HEK293 (cell line): ENCODE results near the gene ZNF775.

Source experiments
- CTCF ChIA-PET: fragments of 350-600 bp; formaldehyde crosslinking; extraction: SDS; loops from one replicate; lab custom pipeline; 2021; ENCODE audit warnings: antibody characterized with exemption; lab: Yijun Ruan, JAX
- POLR2A ChIA-PET: fragments of 300-600 bp; formaldehyde crosslinking; extraction: SDS; loops from one replicate; lab custom pipeline; 2020; ENCODE audit warnings: antibody characterized with exemption, inconsistent platforms; lab: Yijun Ruan, JAX
- H3K27ac ChIP-seq: fragments of 200-500 bp; sonication (Bioruptor generic); 2 replicates; pipeline ENCODE4 v1.5.1; 2014; ENCODE audit warnings: low read depth, low read length, control low read depth, inconsistent platforms; ENCODE audit errors: extremely low read depth
- H3K36me3 ChIP-seq, 2 experiments: fragments of 200-500 bp in 1 of 2; sonication (Bioruptor generic) in 1 of 2; 1 replicate in 1 of 2; 2 replicates in 1 of 2; pipeline ENCODE4 v1.5.1; 2014 to 2017; ENCODE audit warnings: inconsistent platforms in 2 of 2, low read length in 2 of 2; ENCODE audit not compliant: control insufficient read depth in 2 of 2, insufficient read depth in 1 of 2
- H3K4me1 ChIP-seq: fragments of 200-500 bp; sonication (Bioruptor generic); 2 replicates; pipeline ENCODE4 v1.5.1; 2014; ENCODE audit warnings: mild to moderate bottlenecking, low read length, inconsistent platforms; ENCODE audit not compliant: control insufficient read depth, insufficient read depth
- H3K4me3 ChIP-seq: 2 replicates; pipeline ENCODE4 v1.5.1; 2011; ENCODE audit warnings: low read depth, mild to moderate bottlenecking, control low read depth, low read length, moderate library complexity
- H3K9me3 ChIP-seq: fragments of 200-500 bp; sonication (Bioruptor generic); 2 replicates; pipeline ENCODE4 v1.5.1; 2014; ENCODE audit warnings: low read depth, low read length, inconsistent platforms; ENCODE audit not compliant: control insufficient read depth, insufficient read depth
- KLF10 ChIP-seq: fragments of 450-650 bp; IDR thresholded peaks from 2 replicates; pipeline ENCODE4 v1.5.1; 2018; ENCODE audit warnings: missing biosample characterization, mild to moderate bottlenecking, missing genetic modification characterization
- RBAK ChIP-seq: fragments of 450-650 bp; formaldehyde crosslinking; IDR thresholded peaks from 2 replicates; pipeline ENCODE4 v1.5.1; 2016; ENCODE audit warnings: missing biosample characterization, missing genetic modification characterization
- SETDB1 ChIP-seq: IDR thresholded peaks from one replicate; pipeline ENCODE4 v1.6.1; 2017; ENCODE audit warnings: mild to moderate bottlenecking, low read length, moderate library complexity, mixed read lengths; ENCODE audit not compliant: insufficient read length
- YY2 ChIP-seq: fragments of 450-650 bp; formaldehyde crosslinking; IDR thresholded peaks from 2 replicates; pipeline ENCODE4 v1.5.1; 2016; ENCODE audit warnings: missing biosample characterization, missing genetic modification characterization
- ZFP69B ChIP-seq: fragments of 450-650 bp; formaldehyde crosslinking; IDR thresholded peaks from 2 replicates; pipeline ENCODE4 v1.5.1; 2016; ENCODE audit warnings: missing biosample characterization, missing genetic modification characterization
- ZNF174 ChIP-seq: fragments of 450-650 bp; formaldehyde crosslinking; IDR thresholded peaks from 2 replicates; pipeline ENCODE4 v1.5.0; 2017; ENCODE audit warnings: missing biosample characterization, mild to moderate bottlenecking, missing genetic modification characterization
- ZNF184 ChIP-seq: fragments of 450-650 bp; IDR thresholded peaks from 2 replicates; pipeline ENCODE4 v1.5.1; 2018; ENCODE audit warnings: missing biosample characterization, mild to moderate bottlenecking, missing genetic modification characterization
- ZNF23 ChIP-seq: fragments of 450-650 bp; formaldehyde crosslinking; IDR thresholded peaks from 2 replicates; pipeline ENCODE4 v1.5.1; 2016; ENCODE audit warnings: missing biosample characterization, missing genetic modification characterization, borderline replicate concordance
- ZNF274 ChIP-seq, 2 experiments: fragments of 200-500 bp in 1 of 2; fragments of 450-650 bp in 1 of 2; sonication (Bioruptor generic) in 1 of 2; formaldehyde crosslinking in 1 of 2; IDR thresholded peaks; 2 replicates each; pipeline versions ENCODE4 v1.5.1 to v1.6.1; 2014 to 2016; ENCODE audit warnings: borderline replicate concordance in 1 of 2, inconsistent platforms in 1 of 2, low read length in 1 of 2, missing biosample characterization in 1 of 2, missing genetic modification characterization in 1 of 2
- ZNF529 ChIP-seq: fragments of 450-650 bp; formaldehyde crosslinking; IDR thresholded peaks from 2 replicates; pipeline ENCODE4 v1.5.1; 2017; ENCODE audit warnings: missing genetic modification characterization, missing biosample characterization; ENCODE audit not compliant: insufficient replicate concordance
- ZNF544 ChIP-seq: fragments of 450-650 bp; formaldehyde crosslinking; IDR thresholded peaks from 2 replicates; pipeline ENCODE4 v1.5.0; 2017; ENCODE audit warnings: missing biosample characterization, missing genetic modification characterization
- ZNF558 ChIP-seq: fragments of 450-650 bp; formaldehyde crosslinking; IDR thresholded peaks from 2 replicates; pipeline ENCODE4 v1.5.1; 2016; ENCODE audit warnings: missing biosample characterization, missing genetic modification characterization
- ZNF768 ChIP-seq: fragments of 450-650 bp; formaldehyde crosslinking; IDR thresholded peaks from 2 replicates; pipeline ENCODE4 v1.5.1; 2018; ENCODE audit warnings: missing biosample characterization, mild to moderate bottlenecking, missing genetic modification characterization
- ZNF792 ChIP-seq: fragments of 450-650 bp; formaldehyde crosslinking; IDR thresholded peaks from 2 replicates; pipeline ENCODE4 v1.5.1; 2016; ENCODE audit warnings: missing biosample characterization, missing genetic modification characterization
- ZNF843 ChIP-seq: fragments of 450-650 bp; formaldehyde crosslinking; IDR thresholded peaks from 2 replicates; pipeline ENCODE4 v1.5.1; 2016; ENCODE audit warnings: missing biosample characterization, missing genetic modification characterization
- ZSCAN30 ChIP-seq: fragments of 450-650 bp; IDR thresholded peaks from 2 replicates; pipeline ENCODE4 v1.5.1; 2018; ENCODE audit warnings: missing biosample characterization, mild to moderate bottlenecking, missing genetic modification characterization, moderate library complexity
- TF ChIP-seq, protein P1 (sequence below): fragments of 450-650 bp; formaldehyde crosslinking; IDR thresholded peaks from 2 replicates; pipeline ENCODE4 v1.5.1; 2016; ENCODE audit warnings: missing biosample characterization, missing genetic modification characterization

The ZNF775 gene

GRCh38 chr7:150363872-150364271 lies 15.3 kb upstream of the ZNF775 start:
- Histone ChIP-seq H3K4me3 (no peak overlapping the region), H3K27ac (no peak overlapping the region), H3K4me1 (no peaks in the 10 kb centered on the region), H3K9me3 (no peaks in the 10 kb centered on the region), H3K36me3 (no peaks in the 10 kb centered on the region)
- TF ChIP-seq ZSCAN30 (tag by site-specific recombination) (no peak), ZNF23 (no peak), ZNF544 (tag by site-specific recombination) (no peak), ZNF768 (tag by site-specific recombination) (no peak)
- TF ChIP-seq, protein P1, sequence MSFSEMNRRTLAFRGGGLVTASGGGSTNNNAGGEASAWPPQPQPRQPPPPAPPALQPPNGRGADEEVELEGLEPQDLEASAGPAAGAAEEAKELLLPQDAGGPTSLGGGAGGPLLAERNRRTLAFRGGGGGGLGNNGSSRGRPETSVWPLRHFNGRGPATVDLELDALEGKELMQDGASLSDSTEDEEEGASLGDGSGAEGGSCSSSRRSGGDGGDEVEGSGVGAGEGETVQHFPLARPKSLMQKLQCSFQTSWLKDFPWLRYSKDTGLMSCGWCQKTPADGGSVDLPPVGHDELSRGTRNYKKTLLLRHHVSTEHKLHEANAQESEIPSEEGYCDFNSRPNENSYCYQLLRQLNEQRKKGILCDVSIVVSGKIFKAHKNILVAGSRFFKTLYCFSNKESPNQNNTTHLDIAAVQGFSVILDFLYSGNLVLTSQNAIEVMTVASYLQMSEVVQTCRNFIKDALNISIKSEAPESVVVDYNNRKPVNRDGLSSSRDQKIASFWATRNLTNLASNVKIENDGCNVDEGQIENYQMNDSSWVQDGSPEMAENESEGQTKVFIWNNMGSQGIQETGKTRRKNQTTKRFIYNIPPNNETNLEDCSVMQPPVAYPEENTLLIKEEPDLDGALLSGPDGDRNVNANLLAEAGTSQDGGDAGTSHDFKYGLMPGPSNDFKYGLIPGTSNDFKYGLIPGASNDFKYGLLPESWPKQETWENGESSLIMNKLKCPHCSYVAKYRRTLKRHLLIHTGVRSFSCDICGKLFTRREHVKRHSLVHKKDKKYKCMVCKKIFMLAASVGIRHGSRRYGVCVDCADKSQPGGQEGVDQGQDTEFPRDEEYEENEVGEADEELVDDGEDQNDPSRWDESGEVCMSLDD (tag by site-specific recombination), result no peak
- POLR2A ChIA-PET, result no interaction called here
- CTCF ChIA-PET, result no interaction called here

DNA sequence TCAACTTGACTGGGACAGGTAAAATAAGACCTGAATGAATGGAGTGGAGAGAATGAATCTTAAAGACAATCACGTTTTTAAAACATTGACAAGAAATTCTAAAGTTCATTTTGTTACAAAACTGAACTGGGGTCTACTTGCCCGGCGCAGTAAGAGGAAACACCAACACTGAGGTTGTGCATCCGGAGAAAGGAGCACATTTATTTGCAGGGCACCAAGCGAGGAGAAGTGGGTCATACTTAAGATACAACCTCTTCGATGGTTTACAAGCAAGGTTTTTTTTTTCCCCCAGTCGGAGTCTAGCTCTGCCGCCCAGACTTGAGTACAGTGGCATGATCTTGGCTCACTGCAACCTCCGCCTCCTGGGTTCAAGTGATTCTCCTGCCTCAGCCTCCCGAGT lies 13.9 kb upstream of the ZNF775 start:
- Histone ChIP-seq H3K27ac (no peak overlapping the region), H3K9me3 (no peaks in the 10 kb centered on the region)
- TF ChIP-seq ZNF184 (tag by site-specific recombination) (no peak), SETDB1 (no peak), KLF10 (no peak), ZFP69B (tag by site-specific recombination) (no peak), RBAK (tag by site-specific recombination) (no peak), ZNF274 (IDR thresholded peaks at IDR 0.05; ENCODE audit: low read length) (no peak), ZNF274 (tag by site-specific recombination; IDR thresholded peaks at IDR 0.05; ENCODE audit: borderline replicate concordance) (no peak), ZNF558 (tag by site-specific recombination) (no peak), ZNF174 (tag by site-specific recombination) (no peak), ZNF792 (tag by site-specific recombination) (no peak)
- TF ChIP-seq, all 188 proteins: peak for 0
- CTCF ChIA-PET, result no interaction called here
- Histone ChIP-seq H3K4me1 (no peaks in the 10 kb centered on the region), H3K36me3 (peaks cover 0 to 8% of the 10 kb centered on the region in 2 experiments; a peak in 1 of 3 replicates), H3K4me3 (no peak overlapping the region)
- POLR2A ChIA-PET, result interaction anchor here (1.9 kb wide), 1 partner anchor 42 kb away, joined by 5 read pairs; the partner anchor contains the start of genes ACTR3C and LRRC61

GRCh38 chr7:150365673-150366398 lies 13.3 kb upstream of the ZNF775 start:
- Histone ChIP-seq H3K27ac (no peak overlapping the region), H3K36me3 (peaks cover 0 to 14% of the 10 kb centered on the region in 2 experiments; a peak in 1 of 3 replicates), H3K9me3 (no peaks in the 10 kb centered on the region)
- POLR2A ChIA-PET, result interaction anchor here (1.9 kb wide), 1 partner anchor 43 kb away, joined by 5 read pairs; the partner anchor contains the start of genes ACTR3C and LRRC61
- CTCF ChIA-PET, result interaction anchor here (0.5 to 1.5 kb wide), 3 partner anchors 10 to 43 kb away, joined by 3 to 6 read pairs (median 3); partner anchors contain the start of genes ACTR3C and LRRC61
- TF ChIP-seq ZNF529 (tag by site-specific recombination) (no peak), YY2 (tag by site-specific recombination) (no peak), ZNF843 (tag by site-specific recombination) (no peak)
- TF ChIP-seq, all 188 proteins: peak for 0
- Histone ChIP-seq H3K4me3 (no peak overlapping the region), H3K4me1 (no peaks in the 10 kb centered on the region)
